Mucosa of rectum (tissue), 2 donors: Measurements from ENCODE around the gene DGAT2.

Source experiments
- H3K27ac ChIP-seq, 2 donors: one replicate each; pipeline ENCODE4 v1.7.0; 2013; ENCODE audit warnings: inconsistent platforms in 2 of 2, low read depth in 2 of 2, low read length in 2 of 2
- H3K27me3 ChIP-seq, 2 donors: one replicate each; pipeline ENCODE4 v1.7.0; 2013; ENCODE audit warnings: low read length in 2 of 2; ENCODE audit not compliant: control insufficient read depth in 2 of 2, insufficient read depth in 2 of 2
- H3K36me3 ChIP-seq, 2 donors: one replicate each; pipeline ENCODE4 v1.7.0; 2013; ENCODE audit warnings: low read length in 2 of 2; ENCODE audit not compliant: control insufficient read depth in 2 of 2, insufficient read depth in 2 of 2
- H3K4me1 ChIP-seq, 2 donors: one replicate each; pipeline ENCODE4 v1.7.0; 2013; ENCODE audit warnings: low read length in 2 of 2, mild to moderate bottlenecking in 1 of 2; ENCODE audit not compliant: control insufficient read depth in 2 of 2, insufficient read depth in 2 of 2
- H3K4me3 ChIP-seq, 2 donors: one replicate each; pipeline ENCODE4 v1.7.0; 2013; ENCODE audit warnings: low read length in 2 of 2
- H3K9ac ChIP-seq, 2 donors: one replicate each; pipeline ENCODE4 v1.7.0; 2013; ENCODE audit warnings: low read length in 2 of 2, low read depth in 1 of 2, mild to moderate bottlenecking in 1 of 2
- H3K9me3 ChIP-seq, 2 donors: one replicate each; pipeline ENCODE4 v1.7.0; 2013; ENCODE audit warnings: low read length in 2 of 2; ENCODE audit not compliant: control insufficient read depth in 2 of 2
- donor health status: healthy.
- donor health status: Normal muscosa, but diverticular disease.

DGAT2 gene

GRCh38 chr11:75777461-75778110 lies 9.0 kb downstream of the DGAT2 start:
- Histone ChIP-seq H3K36me3 (no peaks in the 10 kb centered on the region), H3K9ac (no peak overlapping the region), H3K9me3 (no peaks in the 10 kb centered on the region)

GRCh38 chr11:75778962-75779361 lies 10.4 kb downstream of the DGAT2 start:
- no peaks in the 10 kb centered on the region for H3K36me3 ChIP-seq
- H3K27ac ChIP-seq = no peak overlapping the region
- H3K9ac ChIP-seq = no peak overlapping the region
- no peaks in the 10 kb centered on the region for H3K9me3 ChIP-seq
- no peaks in the 10 kb centered on the region for H3K4me1 ChIP-seq
- H3K4me3 ChIP-seq = no peak overlapping the region
- no peaks in the 10 kb centered on the region for H3K27me3 ChIP-seq

More at GRCh38 chr11:75777461-75778110, 9.0 kb downstream of the DGAT2 start:
- Histone ChIP-seq H3K27ac (no peak overlapping the region), H3K27me3 (no peaks in the 10 kb centered on the region), H3K4me3 (no peak overlapping the region), H3K4me1 (no peaks in the 10 kb centered on the region)

- H3K36me3 ChIP-seq = no peaks in the 10 kb centered on the region
- H3K4me3 ChIP-seq = no peak overlapping the region
- no peaks in the 10 kb centered on the region for H3K27me3 ChIP-seq
- no peaks in the 10 kb centered on the region for H3K9me3 ChIP-seq
- no peak overlapping the region for H3K9ac ChIP-seq
- no peak overlapping the region for H3K27ac ChIP-seq
- H3K4me1 ChIP-seq = no peaks in the 10 kb centered on the region
Measured at GRCh38 chr11:75779960-75780359, 11.4 kb downstream of the DGAT2 start.

DNA sequence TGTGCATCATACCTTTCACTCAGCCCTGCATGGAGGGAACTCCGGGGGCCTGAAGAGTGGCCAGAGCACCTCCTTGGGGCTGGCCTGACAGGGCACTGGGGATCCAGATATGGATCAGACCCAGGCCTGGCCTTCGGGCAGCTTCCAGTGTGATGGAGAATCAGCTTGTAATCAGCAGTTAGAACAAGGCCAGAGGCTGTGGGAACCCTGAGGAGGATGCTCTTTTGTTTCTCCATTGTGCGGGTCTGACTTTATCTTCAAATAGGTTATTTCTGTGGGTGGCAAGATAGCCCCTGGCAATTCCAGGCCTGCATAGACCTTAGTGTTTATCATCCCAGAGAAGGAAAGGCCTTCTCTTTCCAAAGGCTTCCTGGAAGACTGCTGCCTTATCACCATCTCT lies 12.3 kb downstream of the DGAT2 start:
- Histone ChIP-seq H3K4me1 (peaks cover 0 to under 1% of the 10 kb centered on the region in 2 donors), H3K27ac (no peak overlapping the region), H3K36me3 (no peaks in the 10 kb centered on the region), H3K9me3 (no peaks in the 10 kb centered on the region), H3K4me3 (no peak overlapping the region), H3K9ac (no peak overlapping the region), H3K27me3 (no peaks in the 10 kb centered on the region)

- H3K9me3 ChIP-seq = no peaks in the 10 kb centered on the region
- no peak overlapping the region for H3K9ac ChIP-seq
- no peak overlapping the region for H3K4me3 ChIP-seq
- no peak overlapping the region for H3K27ac ChIP-seq
- H3K36me3 ChIP-seq = no peaks in the 10 kb centered on the region
- H3K4me1 ChIP-seq = peaks cover 0 to 5% of the 10 kb centered on the region in 2 donors
- H3K27me3 ChIP-seq = no peaks in the 10 kb centered on the region
Measured at GRCh38 chr11:75781296-75781695, 12.7 kb downstream of the DGAT2 start.

DNA sequence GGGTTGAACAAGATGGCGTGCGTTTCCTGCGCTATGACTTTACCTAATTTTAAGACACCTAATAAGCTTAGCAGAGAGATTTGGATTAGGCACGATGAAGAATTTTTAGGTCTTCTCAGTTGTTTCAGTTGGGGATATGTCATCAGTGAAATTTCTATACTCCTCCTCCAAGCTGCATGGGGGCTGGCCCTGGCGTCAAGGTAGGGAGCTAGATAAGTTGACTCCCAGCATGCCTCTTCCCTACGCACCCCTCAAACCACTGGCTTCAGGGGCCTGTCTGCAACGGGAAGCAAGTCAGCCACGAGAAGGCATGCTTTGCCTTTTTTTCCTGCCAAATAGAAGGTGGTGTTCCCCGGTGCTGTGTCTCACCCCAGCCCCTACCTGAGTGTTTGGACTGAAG lies 13.3 kb downstream of the DGAT2 start:
- no peak overlapping the region for H3K27ac ChIP-seq
- peaks cover 0 to 5% of the 10 kb centered on the region in 2 donors for H3K4me1 ChIP-seq
- H3K27me3 ChIP-seq = no peaks in the 10 kb centered on the region
- no peaks in the 10 kb centered on the region for H3K36me3 ChIP-seq
- no peaks in the 10 kb centered on the region for H3K9me3 ChIP-seq
- H3K4me3 ChIP-seq = no peak overlapping the region
- H3K9ac ChIP-seq = no peak overlapping the region

DNA sequence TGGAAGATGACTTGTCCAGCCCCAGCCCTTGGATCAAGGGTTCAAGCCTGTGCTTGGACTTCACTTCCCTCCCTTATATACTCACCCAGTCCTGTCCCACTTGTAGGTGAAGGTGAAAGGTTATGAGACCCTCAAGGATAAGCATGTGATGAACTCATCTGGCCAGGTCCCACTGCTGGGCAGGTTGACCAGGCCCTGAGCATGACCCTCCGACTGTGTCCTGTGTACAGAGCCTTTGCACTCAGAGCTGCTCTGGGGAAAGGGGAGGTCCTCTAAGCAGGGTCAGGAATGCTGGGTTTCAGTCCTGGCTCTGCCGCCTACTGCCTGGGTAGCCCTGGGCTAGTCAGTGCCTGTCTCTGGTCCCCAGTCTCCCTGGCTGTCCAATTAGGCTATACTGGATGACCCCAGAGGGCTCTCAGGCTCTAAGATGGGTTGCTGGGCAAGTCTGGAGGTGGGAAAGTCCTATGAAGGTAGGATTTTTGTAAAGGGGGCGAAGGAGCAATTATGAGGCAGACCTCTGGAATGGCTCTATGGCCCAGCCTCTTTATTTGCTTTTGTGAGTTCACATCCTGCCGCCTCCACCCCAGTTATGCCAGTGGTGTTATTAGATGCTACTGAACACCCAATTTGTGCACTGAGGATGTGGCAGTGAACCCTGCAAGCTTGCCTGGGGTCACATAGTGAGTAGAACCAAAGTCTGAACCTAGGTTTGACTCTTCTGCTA lies 14.1 kb downstream of the DGAT2 start:
- H3K9ac ChIP-seq = no peak overlapping the region
- H3K4me3 ChIP-seq = no peak overlapping the region
- H3K27ac ChIP-seq = no peak overlapping the region
- peaks cover 0 to 5% of the 10 kb centered on the region in 2 donors for H3K4me1 ChIP-seq
- no peaks in the 10 kb centered on the region for H3K36me3 ChIP-seq
- no peaks in the 10 kb centered on the region for H3K9me3 ChIP-seq
- H3K27me3 ChIP-seq = no peaks in the 10 kb centered on the region

- H3K27me3 ChIP-seq = no peaks in the 10 kb centered on the region
Measured at GRCh38 chr11:75783416-75784084, 15.0 kb downstream of the DGAT2 start.

DNA sequence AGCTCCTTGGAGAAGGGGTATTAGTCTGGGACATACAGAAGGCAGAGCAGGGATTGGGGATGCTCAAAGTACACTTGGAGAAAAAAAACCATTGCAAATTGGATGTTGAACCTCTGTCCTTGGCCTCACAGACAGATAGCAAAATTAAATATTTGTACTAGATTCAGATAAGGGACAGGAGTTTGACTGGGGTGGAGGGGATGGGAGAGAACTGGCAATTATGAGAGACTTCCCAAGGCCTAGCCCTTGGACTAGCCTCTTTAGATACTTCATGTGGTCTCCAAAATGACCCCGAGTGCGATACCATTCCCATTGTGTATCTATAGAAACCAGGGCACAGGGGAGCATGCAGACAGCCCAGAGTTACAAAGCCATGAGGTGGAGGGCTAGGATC lies 15.5 kb downstream of the DGAT2 start:
- Histone ChIP-seq H3K27ac (no peak overlapping the region), H3K36me3 (no peaks in the 10 kb centered on the region), H3K9me3 (no peaks in the 10 kb centered on the region), H3K4me1 (peaks cover 0 to 5% of the 10 kb centered on the region in 2 donors), H3K27me3 (no peaks in the 10 kb centered on the region), H3K9ac (no peak overlapping the region), H3K4me3 (no peak overlapping the region)

More at GRCh38 chr11:75783416-75784084, 15.0 kb downstream of the DGAT2 start:
- H3K4me1 ChIP-seq = peaks cover 0 to 5% of the 10 kb centered on the region in 2 donors
- H3K27ac ChIP-seq = no peak overlapping the region
- no peaks in the 10 kb centered on the region for H3K36me3 ChIP-seq
- no peak overlapping the region for H3K4me3 ChIP-seq
- H3K9ac ChIP-seq = no peak overlapping the region
- no peaks in the 10 kb centered on the region for H3K9me3 ChIP-seq

DNA sequence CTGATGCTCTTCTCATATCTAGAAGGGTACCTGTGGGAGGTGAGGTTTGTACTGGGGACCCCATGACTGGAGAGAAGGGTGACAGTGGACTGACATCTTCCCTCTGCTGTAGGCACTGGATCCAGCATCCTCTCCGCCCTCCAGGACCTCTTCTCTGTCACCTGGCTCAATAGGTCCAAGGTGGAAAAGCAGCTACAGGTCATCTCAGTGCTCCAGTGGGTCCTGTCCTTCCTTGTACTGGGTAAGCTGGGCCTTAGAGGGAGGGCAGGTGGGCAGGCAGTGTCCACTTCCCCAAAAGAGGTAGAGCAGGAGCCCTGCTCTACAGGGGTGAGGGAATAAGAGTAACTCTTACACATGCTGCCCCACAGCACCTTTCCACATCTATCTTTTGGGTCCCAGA lies 15.9 kb downstream of the DGAT2 start:
- no peak overlapping the region for H3K9ac ChIP-seq
- H3K4me1 ChIP-seq = peaks cover 0 to 5% of the 10 kb centered on the region in 2 donors
- H3K4me3 ChIP-seq = no peak overlapping the region
- no peak overlapping the region for H3K27ac ChIP-seq
- H3K9me3 ChIP-seq = no peaks in the 10 kb centered on the region
- H3K27me3 ChIP-seq = no peaks in the 10 kb centered on the region
- no peaks in the 10 kb centered on the region for H3K36me3 ChIP-seq
